ENCODE measurements around the gene PRPH.

The PRPH gene

DNA sequence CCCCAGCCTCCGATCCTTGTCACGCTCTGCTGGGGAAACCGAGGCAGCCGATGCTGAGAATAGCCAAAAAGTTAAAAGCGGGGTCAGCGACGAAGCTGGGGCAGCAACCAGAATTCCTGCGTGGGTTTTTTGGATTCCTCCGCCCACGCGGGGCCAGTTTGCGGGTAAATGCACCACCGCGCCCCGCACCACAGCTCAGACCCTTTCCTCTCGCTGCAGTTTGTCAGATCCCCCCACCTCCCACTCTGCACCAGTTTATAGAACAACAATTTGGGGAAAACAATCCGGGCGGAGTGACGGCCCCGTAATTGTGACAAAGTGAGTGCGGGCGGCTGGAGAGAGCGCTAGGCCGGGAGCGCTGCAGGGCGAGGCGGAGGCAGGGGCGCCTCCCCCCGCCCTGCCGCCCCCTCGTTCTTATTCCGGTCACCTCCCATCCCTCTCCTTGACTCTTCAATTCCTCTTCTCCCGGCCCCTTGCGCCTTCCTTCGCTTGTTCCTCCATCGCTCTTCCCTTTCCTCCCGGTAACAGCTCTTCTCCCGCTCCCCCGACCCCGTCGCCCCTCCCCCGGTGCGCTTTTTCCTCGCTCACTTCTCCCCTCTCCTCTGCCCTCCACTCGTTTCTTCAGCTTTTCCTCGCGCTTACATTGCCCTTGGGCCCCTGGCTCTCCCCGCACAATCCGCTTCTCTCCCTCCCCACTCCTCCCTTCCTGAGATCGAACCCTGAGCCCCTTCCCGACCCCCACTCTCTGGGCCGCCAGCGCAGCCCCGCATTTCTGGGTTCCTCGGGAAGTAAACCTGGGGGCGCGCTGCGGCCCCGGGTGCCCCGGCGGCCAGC lies 51.1 kb downstream of the PRPH start:
- DNase-seq (ENCODE audit: low read depth, low spot score): no peak

DNA sequence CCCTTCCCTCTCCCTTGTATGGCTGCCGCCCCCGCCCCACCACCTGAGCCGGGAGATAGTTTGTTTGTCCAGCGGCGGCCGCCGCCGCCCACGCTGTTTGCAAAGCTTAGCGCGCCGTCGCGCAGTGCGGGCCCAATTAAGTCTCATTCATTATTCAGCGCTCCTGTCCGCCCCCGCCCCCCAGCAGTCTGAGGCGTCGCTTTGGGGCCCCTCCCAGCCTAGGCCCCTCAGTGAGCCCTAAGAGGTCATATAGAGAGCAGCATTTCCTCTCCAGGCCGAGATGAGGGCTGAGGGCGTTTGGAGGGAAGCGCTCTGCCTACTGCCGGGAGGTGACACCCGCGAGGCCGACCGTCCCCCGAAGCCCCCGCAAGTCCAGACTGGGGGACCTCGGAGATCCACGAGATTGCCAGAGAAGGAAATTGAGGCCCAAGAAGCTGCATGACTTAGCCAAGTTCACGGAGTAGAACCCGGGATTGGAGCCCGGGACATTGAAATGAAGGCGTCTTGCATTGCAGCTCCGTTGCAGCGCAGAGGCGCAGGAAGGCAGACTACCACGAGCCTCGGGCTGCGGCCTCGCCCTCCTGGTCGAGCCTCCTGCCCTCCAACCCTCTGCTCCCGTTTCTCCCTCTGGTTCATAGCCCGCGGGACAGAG lies 51.8 kb downstream of the PRPH start, which contains the start of gene DNAJC22:
Gene DNAJC22, plus strand, starts transcription at position 230 of the 652 bp plus-strand sequence. CDS start 1,985 bp downstream, outside the sequence.
- peak; percentile 68 for DNase-seq (ENCODE audit: low read depth, low spot score)

DNA sequence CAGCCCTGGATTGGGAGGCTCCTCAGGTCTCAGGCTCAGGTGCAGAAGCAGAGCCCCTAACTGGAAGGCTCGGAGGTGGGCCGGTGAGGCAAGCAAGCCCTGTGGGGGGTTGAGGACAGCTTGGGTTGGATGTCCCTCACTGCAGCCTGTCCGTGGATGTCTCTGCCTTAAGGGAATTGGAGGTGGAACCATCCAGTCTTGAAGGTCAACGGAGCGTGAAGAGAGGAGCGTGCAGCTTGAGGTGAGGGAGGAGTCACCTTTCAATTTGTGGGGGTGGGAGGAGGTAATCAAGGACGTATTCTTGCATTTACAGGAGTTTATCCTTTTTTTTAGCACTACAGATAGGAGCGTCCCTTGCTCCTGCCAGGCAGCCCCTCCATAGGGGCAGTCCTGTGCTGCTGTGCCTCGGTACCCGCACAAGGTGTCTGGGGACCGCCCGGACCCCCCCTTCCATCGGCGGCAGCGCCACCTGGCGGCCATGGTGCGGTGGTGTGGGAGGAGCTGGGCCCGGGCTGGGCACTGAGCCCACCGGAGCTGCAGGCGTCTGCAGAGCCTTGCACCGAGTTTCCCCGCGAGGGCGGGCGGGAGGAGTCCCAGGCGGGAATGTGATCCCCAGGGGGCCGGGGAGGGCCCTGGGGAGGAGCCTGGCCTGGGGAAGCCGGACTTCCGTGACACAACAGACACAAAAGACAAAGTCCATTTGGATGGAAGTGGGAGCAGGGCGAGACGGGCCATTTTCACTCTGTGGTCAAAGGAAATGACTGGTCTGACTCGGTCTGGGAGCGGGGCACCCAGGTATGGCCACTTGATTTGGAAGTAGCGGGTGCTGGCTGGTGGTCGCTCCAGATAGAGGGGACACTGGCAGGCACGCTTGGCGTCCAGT lies 52.6 kb downstream of the PRPH start:
- peak; percentile 88 for DNase-seq (ENCODE audit: low read depth, low spot score)

All from ELF-1 (cell line).